ENCODE results near the gene ULBP1. TPM values are rescaled to one million over a fixed set of nuclear protein-coding genes. Genes with fewer than 3 reads are reported as not detected.
"Not testable (repeated sequence)": the region's sequence is repeated elsewhere in the genome, so short reads cannot be mapped to it uniquely, and the experiment has no call there.

Gene ULBP1
- total RNA-seq, 4 donors from 2014 or later, result 0.33 to 0.46 TPM; not detected in 2

DNA sequence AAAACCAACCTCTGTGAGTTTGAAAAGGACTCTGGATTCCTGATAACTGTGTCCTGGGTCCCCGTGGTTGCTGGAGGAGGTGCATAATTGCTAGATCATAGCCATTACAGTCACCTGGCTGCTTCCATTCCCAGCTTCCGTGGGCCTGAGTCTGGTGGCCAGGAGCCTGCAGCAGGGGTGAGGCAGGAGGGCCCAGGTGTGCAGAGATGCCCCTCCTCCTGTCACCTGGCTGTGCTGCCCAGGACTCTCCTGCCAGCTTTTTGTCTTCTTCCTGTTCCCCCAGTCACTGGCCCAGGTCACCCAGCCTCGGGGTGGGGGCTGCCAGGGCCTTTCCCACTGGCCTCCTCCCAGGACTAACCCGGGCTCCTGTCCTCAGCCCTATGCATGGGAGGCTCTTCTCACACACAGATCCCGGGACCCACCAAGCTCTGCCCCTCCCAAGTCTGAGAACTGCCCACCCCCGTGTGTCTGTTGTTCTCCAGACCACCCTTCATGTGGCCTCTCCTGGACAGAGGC lies 31.6 kb downstream of the ULBP1 start:
- Histone ChIP-seq H3K9me3 (no peaks in the 10 kb centered on the region), H3K27ac (no peak overlapping the region), H3K27me3 (peaks cover 6% of the 10 kb centered on the region), H3K4me3 (replicated peaks in 1 of 3) (no peak overlapping the region), H3K36me3 (no peaks in the 10 kb centered on the region), H3K4me1 (peaks cover 7 to 12% of the 10 kb centered on the region in 2 donors)
- TF ChIP-seq, protein P1, sequence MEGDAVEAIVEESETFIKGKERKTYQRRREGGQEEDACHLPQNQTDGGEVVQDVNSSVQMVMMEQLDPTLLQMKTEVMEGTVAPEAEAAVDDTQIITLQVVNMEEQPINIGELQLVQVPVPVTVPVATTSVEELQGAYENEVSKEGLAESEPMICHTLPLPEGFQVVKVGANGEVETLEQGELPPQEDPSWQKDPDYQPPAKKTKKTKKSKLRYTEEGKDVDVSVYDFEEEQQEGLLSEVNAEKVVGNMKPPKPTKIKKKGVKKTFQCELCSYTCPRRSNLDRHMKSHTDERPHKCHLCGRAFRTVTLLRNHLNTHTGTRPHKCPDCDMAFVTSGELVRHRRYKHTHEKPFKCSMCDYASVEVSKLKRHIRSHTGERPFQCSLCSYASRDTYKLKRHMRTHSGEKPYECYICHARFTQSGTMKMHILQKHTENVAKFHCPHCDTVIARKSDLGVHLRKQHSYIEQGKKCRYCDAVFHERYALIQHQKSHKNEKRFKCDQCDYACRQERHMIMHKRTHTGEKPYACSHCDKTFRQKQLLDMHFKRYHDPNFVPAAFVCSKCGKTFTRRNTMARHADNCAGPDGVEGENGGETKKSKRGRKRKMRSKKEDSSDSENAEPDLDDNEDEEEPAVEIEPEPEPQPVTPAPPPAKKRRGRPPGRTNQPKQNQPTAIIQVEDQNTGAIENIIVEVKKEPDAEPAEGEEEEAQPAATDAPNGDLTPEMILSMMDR (IDR thresholded peaks at IDR 0.05), result no peak
- no peak for TF ChIP-seq POLR2A (IDR thresholded peaks at IDR 0.05)
- intact Hi-C loops (cut with DNase I), result no loop called here
- 72 to 75% methylated on average over 4 to 6 of the region's 6 CpGs for WGBS, 2 donors
- no peak for DNase-seq

DNA sequence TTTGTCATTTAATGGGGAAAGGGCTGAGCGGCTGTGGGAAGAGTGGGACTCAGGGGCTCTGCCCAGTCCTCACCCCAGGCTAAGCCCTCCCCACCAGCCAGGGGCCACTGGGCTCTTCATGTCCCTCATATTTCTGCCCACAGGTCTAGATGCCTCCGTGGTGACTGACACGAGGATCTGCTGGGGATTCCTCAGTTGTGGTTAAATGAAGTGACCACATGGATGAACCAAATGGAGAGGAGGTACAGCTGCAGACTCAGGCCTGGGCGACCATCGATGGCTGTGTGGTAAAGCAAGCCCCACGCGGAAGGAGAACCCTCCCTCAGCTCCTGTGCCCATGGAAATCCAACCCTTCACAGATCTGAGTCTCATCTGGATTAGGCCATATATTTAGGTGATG lies 32.2 kb downstream of the ULBP1 start:
- peaks cover 2% of the 10 kb centered on the region for H3K27me3 ChIP-seq
- no peak for DNase-seq
- H3K9me3 ChIP-seq, result no peaks in the 10 kb centered on the region
- H3K36me3 ChIP-seq, result no peaks in the 10 kb centered on the region
- no peak overlapping the region for H3K27ac ChIP-seq
- peaks cover under 1 to 5% of the 10 kb centered on the region in 2 donors for H3K4me1 ChIP-seq
- H3K4me3 ChIP-seq (replicated peaks in 1 of 3), result no peak overlapping the region
- WGBS, 2 donors, result 88 to 92% methylated on average over 5 to 7 of the region's 7 CpGs
- TF ChIP-seq POLR2A (IDR thresholded peaks at IDR 0.05), result no peak
- TF ChIP-seq, protein P1 (IDR thresholded peaks at IDR 0.05), result no peak
- intact Hi-C loops (cut with DNase I), result no loop called here

DNA sequence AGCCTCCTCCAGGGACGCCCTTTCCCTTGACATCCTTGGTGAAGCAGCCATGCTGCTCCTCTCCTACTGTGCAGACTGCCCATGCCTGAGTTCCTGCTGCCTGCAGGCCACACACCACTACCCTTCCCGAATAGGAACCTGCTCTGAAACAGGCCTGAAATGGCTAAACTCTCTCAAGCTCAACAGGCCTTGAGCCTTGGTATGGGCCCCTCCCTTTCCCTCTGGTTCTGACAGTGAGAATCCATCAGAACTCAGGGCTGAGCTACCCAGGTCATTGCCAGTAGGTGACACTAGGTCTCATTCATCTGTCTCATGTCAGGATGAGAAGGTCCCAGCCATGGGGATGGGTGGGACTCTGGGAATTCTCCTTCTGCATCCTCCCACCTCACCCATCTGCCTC lies 35.9 kb downstream of the ULBP1 start:
- Histone ChIP-seq H3K27ac (no peak overlapping the region), H3K36me3 (no peaks in the 10 kb centered on the region), H3K4me3 (replicated peaks in 1 of 3) (no peak overlapping the region), H3K9me3 (no peaks in the 10 kb centered on the region), H3K27me3 (no peaks in the 10 kb centered on the region), H3K4me1 (peaks cover 0 to 4% of the 10 kb centered on the region in 2 donors)
- intact Hi-C loops (cut with DNase I), result loop anchor here (10.0 kb wide), 1 partner anchor 155 kb away; no protein-coding TSS in a partner anchor
- no peak for DNase-seq
- no peak for TF ChIP-seq POLR2A (IDR thresholded peaks at IDR 0.05)
- TF ChIP-seq, protein P1 (IDR thresholded peaks at IDR 0.05), result no peak
- 90 to 95% methylated on average over 2 of the region's 2 CpGs for WGBS, 2 donors

DNA sequence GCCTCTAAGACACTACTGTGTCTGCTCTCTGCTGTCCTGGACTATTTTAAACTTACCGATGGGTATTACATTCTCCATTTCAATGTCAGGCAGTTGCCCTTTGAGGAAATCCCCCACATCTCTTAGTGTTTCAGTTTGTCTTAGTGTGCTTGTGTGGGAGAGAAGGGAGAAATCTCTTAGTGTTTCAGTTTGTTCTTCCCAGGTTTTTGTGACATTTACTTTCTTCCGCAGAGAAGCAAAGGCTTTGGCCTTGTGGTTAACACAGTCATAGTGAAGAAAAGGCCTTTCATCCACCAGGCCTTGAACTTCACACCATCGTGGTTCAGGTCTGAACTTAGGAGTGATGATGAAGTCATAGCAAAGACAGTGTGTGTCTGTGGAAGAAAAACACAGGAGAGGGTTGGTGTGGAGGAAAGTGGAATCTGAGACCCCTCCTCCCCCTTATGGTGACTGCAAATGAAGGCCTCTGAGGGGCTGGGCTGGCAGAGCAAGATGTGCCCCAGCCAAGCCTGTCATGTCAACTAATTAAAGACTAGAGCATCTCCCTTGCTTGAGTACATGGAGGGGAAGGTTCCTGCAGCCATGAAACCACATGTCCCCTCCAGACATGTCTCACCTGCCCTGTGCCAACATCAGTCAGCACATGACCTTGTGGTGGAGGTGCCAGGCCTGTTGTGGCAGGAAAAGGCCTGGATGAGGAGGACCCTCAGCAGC lies 37.7 kb downstream of the ULBP1 start:
- TF ChIP-seq, protein P1 (IDR thresholded peaks at IDR 0.05), result no peak
- TF ChIP-seq POLR2A (IDR thresholded peaks at IDR 0.05), result no peak
- WGBS, 2 donors, result 91 to 94% methylated on average over 3 of the region's 3 CpGs
- H3K27ac ChIP-seq, result no peak overlapping the region
- intact Hi-C loops (cut with DNase I), result loop anchor here (10.0 kb wide), 1 partner anchor 157 kb away; no protein-coding TSS in a partner anchor
- DNase-seq, result no peak
- no peaks in the 10 kb centered on the region for H3K36me3 ChIP-seq
- no peaks in the 10 kb centered on the region for H3K9me3 ChIP-seq
- no peak overlapping the region for H3K4me3 ChIP-seq (replicated peaks in 1 of 3)
- H3K27me3 ChIP-seq, result no peaks in the 10 kb centered on the region
- H3K4me1 ChIP-seq, result peaks cover 0 to 6% of the 10 kb centered on the region in 2 donors

DNA sequence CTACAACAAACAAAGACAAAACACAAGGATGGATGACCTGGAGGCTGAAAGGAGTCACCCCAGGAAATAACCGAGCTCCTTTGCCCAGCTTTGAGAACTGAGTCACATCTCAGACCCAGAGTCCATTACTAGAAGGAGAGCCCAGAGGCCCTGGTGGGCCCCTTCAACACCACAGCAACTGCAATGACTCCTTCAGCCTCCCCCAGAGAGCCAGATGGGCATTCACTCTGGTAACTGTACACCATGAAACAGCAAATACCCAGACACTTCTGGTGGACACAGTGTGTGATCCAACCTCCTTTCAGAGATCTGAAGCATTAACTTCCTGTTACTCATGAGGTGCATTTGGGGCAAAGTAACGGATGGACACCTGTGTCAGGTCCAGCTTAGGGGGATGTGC lies 39.0 kb downstream of the ULBP1 start:
- TF ChIP-seq POLR2A (IDR thresholded peaks at IDR 0.05), result no peak
- TF ChIP-seq, protein P1 (IDR thresholded peaks at IDR 0.05), result no peak
- no peak overlapping the region for H3K4me3 ChIP-seq (replicated peaks in 1 of 3)
- no peak for DNase-seq
- no peaks in the 10 kb centered on the region for H3K9me3 ChIP-seq
- H3K36me3 ChIP-seq, result no peaks in the 10 kb centered on the region
- H3K4me1 ChIP-seq, result peaks cover 0 to 6% of the 10 kb centered on the region in 2 donors
- H3K27me3 ChIP-seq, result no peaks in the 10 kb centered on the region
- 90 to 97% methylated on average over 2 of the region's 2 CpGs for WGBS, 2 donors
- H3K27ac ChIP-seq, result no peak overlapping the region
- intact Hi-C loops (cut with DNase I), result loop anchor here (10.0 kb wide), 1 partner anchor 158 kb away; no protein-coding TSS in a partner anchor

DNA sequence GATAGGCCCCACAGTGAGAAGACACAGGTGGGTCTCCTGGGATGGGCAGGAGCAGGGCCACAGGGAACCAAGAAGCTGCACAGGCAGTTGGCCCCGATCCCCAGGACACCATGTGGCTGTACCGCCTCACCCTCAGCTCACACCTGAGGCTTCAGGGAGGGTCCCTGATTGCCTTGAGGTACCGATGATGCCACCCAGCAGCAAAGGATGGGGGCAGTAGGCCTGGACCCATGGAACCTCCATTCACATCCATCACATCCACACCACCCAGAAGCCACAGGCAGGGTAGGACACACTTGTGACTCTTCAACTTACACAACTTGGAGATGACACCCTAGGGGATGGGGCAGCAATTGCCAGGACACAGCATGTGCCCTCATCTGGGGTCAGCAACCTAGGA lies 39.9 kb downstream of the ULBP1 start:
- intact Hi-C loops (cut with DNase I), result loop anchor here (10.0 kb wide), 1 partner anchor 159 kb away; no protein-coding TSS in a partner anchor
- not testable (repeated sequence) for DNase-seq; H3K9me3 ChIP-seq; H3K27ac ChIP-seq; H3K4me3 ChIP-seq (replicated peaks in 1 of 3); H3K4me1 ChIP-seq; H3K27me3 ChIP-seq; H3K36me3 ChIP-seq
- WGBS, 2 donors, result 100% methylated on average over 1 to 3 of the region's 3 CpGs

Data from thyroid gland (tissue), 4 donors.